Karpas-422 (cell line): ENCODE data around the gene CD84. TPM values are rescaled to one million over a fixed set of nuclear protein-coding genes. Genes with fewer than 3 reads are reported as not detected.
"Not testable (repeated sequence)": the region's sequence is repeated elsewhere in the genome, so short reads cannot be mapped to it uniquely, and the experiment has no call there.

Experiments
- DNase-seq: peaks from one replicate; pipeline ENCODE4 v3.0.0-alpha.2; 2015
- H2AFZ ChIP-seq: fragments of 200-600 bp; sonication (generic); 2 replicates; pipeline ENCODE4 v1.6.1; 2014; ENCODE audit warnings: antibody characterized with exemption, low read length, mixed read lengths
- H3K27ac ChIP-seq: fragments of 200-600 bp; sonication (generic); 2 replicates; pipeline ENCODE4 v1.5.1; 2014; ENCODE audit warnings: mild to moderate bottlenecking, low read length, moderate library complexity
- H3K27me3 ChIP-seq: fragments of 200-600 bp; sonication (generic); 2 replicates; pipeline ENCODE4 v1.6.1; 2014; ENCODE audit warnings: low read length, mixed read lengths
- H3K36me3 ChIP-seq: fragments of 200-600 bp; sonication (generic); 2 replicates; pipeline ENCODE4 v1.6.1; 2014; ENCODE audit warnings: low read length, mixed read lengths; ENCODE audit not compliant: insufficient read depth
- H3K4me1 ChIP-seq: fragments of 200-600 bp; sonication (generic); 2 replicates; pipeline ENCODE4 v1.6.1; 2014; ENCODE audit warnings: mild to moderate bottlenecking, low read length, mixed read lengths
- H3K4me2 ChIP-seq: fragments of 200-600 bp; sonication (generic); 2 replicates; pipeline ENCODE4 v1.6.1; 2014; ENCODE audit warnings: low read length, low read depth, mild to moderate bottlenecking; ENCODE audit not compliant: poor library complexity, severe bottlenecking
- H3K4me3 ChIP-seq: fragments of 200-600 bp; sonication (generic); 2 replicates; pipeline ENCODE4 v1.5.1; 2014; ENCODE audit warnings: mild to moderate bottlenecking, antibody characterized with exemption, low read length, mixed read lengths
- H3K79me2 ChIP-seq: fragments of 200-600 bp; sonication (generic); 2 replicates; pipeline ENCODE4 v1.6.1; 2014; ENCODE audit warnings: mild to moderate bottlenecking, low read length, mixed read lengths
- H3K9ac ChIP-seq: fragments of 200-600 bp; sonication (generic); 2 replicates; pipeline ENCODE4 v1.6.0; 2014; ENCODE audit warnings: low read length
- H3K9me2 ChIP-seq: fragments of 200-600 bp; sonication (generic), shearing (Covaris generic); replicated peaks from 2 replicates; pipeline ENCODE4 v1.6.0; 2014; ENCODE audit warnings: mild to moderate bottlenecking, low read length, moderate library complexity; ENCODE audit not compliant: insufficient read depth
- H3K9me3 ChIP-seq: fragments of 300-700, 200-600 bp; sonication (generic); 2 replicates; pipeline ENCODE4 v1.6.1; 2014; ENCODE audit warnings: low read length, mixed read lengths
- H4K20me1 ChIP-seq: fragments of 200-600 bp; sonication (generic); 2 replicates; pipeline ENCODE4 v1.6.1; 2014; ENCODE audit warnings: mild to moderate bottlenecking, antibody characterized with exemption, low read length, low read depth; ENCODE audit not compliant: insufficient read depth
- total RNA-seq: library from RNA; depleted of rRNA; stranded (reverse); fragments of >200 nt; shearing (Covaris generic); gene quantifications from 2 replicates; pipeline ENCODE4 v1.2.3, GENCODE V29; 2014; ENCODE audit warnings: low replicate concordance

Gene CD84
- total RNA-seq, 1 experiment from 2014 or later: 29.4 TPM

GRCh38 chr1:160520582-160520981 is 58.7 kb downstream of the CD84 start:
- Histone ChIP-seq H3K4me3 (peak overlapping the region; percentile 75), H3K27ac (peak overlapping the region; percentile 98), H4K20me1 (no peaks in the 10 kb centered on the region), H3K36me3 (0 out of 2 replicates have a peak, but pooled peaks cover 6% of the 10 kb centered on the region), H3K4me2 (peak overlapping the region; percentile 80), H3K9ac (peak overlapping the region; percentile 64), H3K9me2 (no peaks in the 10 kb centered on the region), H3K4me1 (peaks cover 52% of the 10 kb centered on the region), H3K79me2 (peaks cover 23% of the 10 kb centered on the region), H2AFZ (no peak overlapping the region), H3K27me3 (no peaks in the 10 kb centered on the region), H3K9me3 (no peaks in the 10 kb centered on the region)
- no peak for DNase-seq

- Histone ChIP-seq H3K27ac (peak overlapping the region; percentile 98), H3K4me2 (peak overlapping the region; percentile 80), H3K9me2 (no peaks in the 10 kb centered on the region), H3K27me3 (no peaks in the 10 kb centered on the region), H3K9me3 (no peaks in the 10 kb centered on the region), H4K20me1 (no peaks in the 10 kb centered on the region), H3K4me3 (peak overlapping the region; percentile 75), H3K36me3 (peaks cover 6% of the 10 kb centered on the region; the same call in 1 of the 2 replicates), H2AFZ (no peak overlapping the region), H3K9ac (peak overlapping the region; percentile 64), H3K79me2 (peaks cover 31% of the 10 kb centered on the region), H3K4me1 (peaks cover 53% of the 10 kb centered on the region)
- DNase-seq: peak; percentile 80
These were observed 59.5 kb downstream of the CD84 start for GRCh38 chr1:160519642-160520435.

DNA sequence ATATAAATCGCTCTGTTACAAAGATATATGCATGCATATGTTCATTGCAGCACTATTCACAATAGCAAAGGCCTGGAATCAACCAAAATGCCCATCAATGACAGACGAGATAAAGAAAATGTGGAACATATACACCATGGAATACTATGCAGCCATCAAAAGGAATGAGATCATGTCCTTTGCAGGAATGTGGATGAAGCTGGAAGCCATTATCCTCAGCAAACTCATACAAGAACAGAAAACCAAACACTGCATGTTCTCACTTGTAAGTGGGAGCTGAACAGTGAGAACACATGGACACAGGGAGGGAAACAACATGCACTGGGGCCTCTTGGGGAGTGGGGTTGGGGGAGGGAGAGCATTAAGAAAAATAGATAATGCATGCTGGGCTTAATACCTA is 61.8 kb downstream of the CD84 start:
- peaks cover 44% of the 10 kb centered on the region for H3K4me1 ChIP-seq
- not testable (repeated sequence) for H2AFZ ChIP-seq, H3K27ac ChIP-seq, H3K27me3 ChIP-seq, H3K9me2 ChIP-seq, H3K9me3 ChIP-seq, H3K4me2 ChIP-seq, H3K4me3 ChIP-seq, H4K20me1 ChIP-seq, H3K9ac ChIP-seq, DNase-seq
- peaks cover 51% of the 10 kb centered on the region for H3K79me2 ChIP-seq
- H3K36me3 ChIP-seq: peaks cover 11% of the 10 kb centered on the region; the same call in 1 of the 2 replicates

- H4K20me1 ChIP-seq, H3K4me3 ChIP-seq, H3K4me2 ChIP-seq, H3K9ac ChIP-seq, H2AFZ ChIP-seq, DNase-seq, H3K27ac ChIP-seq, H3K27me3 ChIP-seq, H3K9me3 ChIP-seq, H3K9me2 ChIP-seq: not testable (repeated sequence)
- Histone ChIP-seq H3K36me3 (peaks cover 16% of the 10 kb centered on the region; the same call in 1 of the 2 replicates), H3K79me2 (peaks cover 59% of the 10 kb centered on the region), H3K4me1 (peaks cover 28% of the 10 kb centered on the region)
These were observed 63.4 kb downstream of the CD84 start for GRCh38 chr1:160515908-160516307.

GRCh38 chr1:160504651-160505050 is 74.6 kb downstream of the CD84 start:
- H3K4me2 ChIP-seq: no peak overlapping the region
- peaks cover 43% of the 10 kb centered on the region; the same call in 1 of the 2 replicates for H3K79me2 ChIP-seq
- no peaks in the 10 kb centered on the region for H3K9me2 ChIP-seq
- DNase-seq: no peak
- peaks cover 18% of the 10 kb centered on the region for H3K9me3 ChIP-seq
- H3K27me3 ChIP-seq: no peaks in the 10 kb centered on the region
- H4K20me1 ChIP-seq: no peaks in the 10 kb centered on the region
- no peak overlapping the region for H3K9ac ChIP-seq
- peaks cover 2% of the 10 kb centered on the region for H3K36me3 ChIP-seq
- no peak overlapping the region for H3K4me3 ChIP-seq
- no peak overlapping the region for H3K27ac ChIP-seq
- H3K4me1 ChIP-seq: peaks cover 6% of the 10 kb centered on the region; the same call in 1 of the 2 replicates
- H2AFZ ChIP-seq: no peak overlapping the region

GRCh38 chr1:160503087-160503486 is 76.2 kb downstream of the CD84 start:
- no peak for DNase-seq
- no peaks in the 10 kb centered on the region for H3K27me3 ChIP-seq
- H3K27ac ChIP-seq: no peak overlapping the region
- H3K9me3 ChIP-seq: peaks cover 29% of the 10 kb centered on the region
- no peak overlapping the region for H3K9ac ChIP-seq
- H3K9me2 ChIP-seq: no peaks in the 10 kb centered on the region
- no peak overlapping the region for H3K4me3 ChIP-seq
- peaks cover 8% of the 10 kb centered on the region for H3K36me3 ChIP-seq
- H3K79me2 ChIP-seq: peaks cover 44% of the 10 kb centered on the region; the same call in 1 of the 2 replicates
- no peak overlapping the region for H3K4me2 ChIP-seq
- no peak overlapping the region for H2AFZ ChIP-seq
- H3K4me1 ChIP-seq: peaks cover 6% of the 10 kb centered on the region; the same call in 1 of the 2 replicates
- no peaks in the 10 kb centered on the region for H4K20me1 ChIP-seq

GRCh38 chr1:160500321-160500990 is 78.8 kb downstream of the CD84 start:
- Histone ChIP-seq H3K27ac (no peak overlapping the region), H3K9me3 (peaks cover 17% of the 10 kb centered on the region), H3K79me2 (peaks cover 34% of the 10 kb centered on the region; the same call in 1 of the 2 replicates), H3K27me3 (no peaks in the 10 kb centered on the region), H3K4me1 (peaks cover 12% of the 10 kb centered on the region), H3K4me3 (no peak overlapping the region), H3K36me3 (peaks cover 10% of the 10 kb centered on the region), H2AFZ (no peak overlapping the region), H3K9me2 (no peaks in the 10 kb centered on the region), H3K9ac (no peak overlapping the region), H3K4me2 (no peak overlapping the region), H4K20me1 (no peaks in the 10 kb centered on the region)
- DNase-seq: no peak

DNA sequence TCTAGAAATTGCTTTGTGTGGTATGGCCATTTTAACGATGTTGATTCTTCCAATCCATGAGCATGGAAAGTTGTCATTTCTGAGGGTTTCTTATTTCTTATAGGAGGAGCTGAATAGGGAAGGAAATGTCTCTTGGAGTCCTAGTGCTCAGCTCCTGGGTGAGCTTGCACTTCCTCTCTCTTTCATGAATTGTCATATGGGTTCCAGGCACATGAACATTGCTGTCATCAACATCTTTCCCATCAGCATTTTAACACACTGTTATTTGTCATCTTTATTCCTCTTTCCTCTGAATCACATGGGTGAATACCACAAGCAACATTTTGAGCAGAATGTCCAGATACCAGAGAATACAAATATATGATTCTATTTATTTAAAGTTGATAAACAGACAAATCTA is 79.7 kb downstream of the CD84 start:
- H4K20me1 ChIP-seq: no peaks in the 10 kb centered on the region
- no peak for DNase-seq
- H2AFZ ChIP-seq: no peak overlapping the region
- no peaks in the 10 kb centered on the region for H3K9me2 ChIP-seq
- H3K27ac ChIP-seq: no peak overlapping the region
- H3K9me3 ChIP-seq: peaks cover 14% of the 10 kb centered on the region
- H3K9ac ChIP-seq: no peak overlapping the region
- no peaks in the 10 kb centered on the region for H3K27me3 ChIP-seq
- H3K4me3 ChIP-seq: no peak overlapping the region
- peaks cover 27% of the 10 kb centered on the region; the same call in 1 of the 2 replicates for H3K79me2 ChIP-seq
- H3K4me1 ChIP-seq: peaks cover 17% of the 10 kb centered on the region
- no peak overlapping the region for H3K4me2 ChIP-seq
- peaks cover 11% of the 10 kb centered on the region for H3K36me3 ChIP-seq
